Limb (tissue), 2 donors: Measurements from ENCODE around the gene LAMB2.

Experiments
- DNase-seq, 2 donors: peaks; one replicate each; pipeline ENCODE4 v3.0.0-alpha.2; 2016; ENCODE audit errors: extremely low spot score in 2 of 2

LAMB2 gene

DNA sequence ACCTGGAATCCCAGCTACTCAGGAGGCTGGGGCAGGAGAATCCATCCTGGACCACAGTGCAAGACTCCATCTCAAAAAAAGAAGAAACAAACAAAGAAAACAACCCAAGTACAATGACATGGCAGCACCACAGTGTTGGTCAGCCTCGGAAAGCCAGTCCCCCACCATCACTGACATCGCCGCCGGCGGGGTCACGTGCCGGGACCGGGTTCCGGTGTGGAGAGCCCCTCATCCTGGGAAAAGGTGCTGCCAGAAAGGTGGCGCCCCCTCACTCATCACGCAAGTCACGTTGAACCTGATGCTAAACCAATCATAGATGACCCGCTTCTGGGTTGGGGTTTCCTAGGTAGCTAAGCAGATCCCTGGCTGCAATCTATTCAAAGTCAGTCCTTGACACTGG lies 56.7 kb downstream of the LAMB2 start:
- DNase-seq: no peak
